Limb (tissue), 2 donors: Measurements from ENCODE around the gene CBL.

Experiments used
- DNase-seq, 2 donors: peaks; one replicate each; pipeline ENCODE4 v3.0.0-alpha.2; 2016; ENCODE audit errors: extremely low spot score in 2 of 2

Gene CBL

GRCh38 chr11:119330237-119330636 lies 124.1 kb downstream of the CBL start:
- DNase-seq: no peak

- no peak for DNase-seq
Measured at GRCh38 chr11:119332111-119332765, 126.1 kb downstream of the CBL start.

- peak; percentile 95 to 98 for DNase-seq
Measured at GRCh38 chr11:119334174-119334930, 128.2 kb downstream of the CBL start, which contains the start of gene RNF26. TSS of gene RNF26 (plus strand) at chr11:119334527. CDS start at chr11:119335123, 596 bp downstream.

GRCh38 chr11:119335091-119335654 lies 129.0 kb downstream of the CBL start:
- DNase-seq: peak in 1 of 2 donors; percentile 25

- peak in 1 of 2 donors; percentile 27 for DNase-seq
Measured at GRCh38 chr11:119335655-119336543, 129.8 kb downstream of the CBL start.

- peak in 1 of 2 donors; percentile 28 for DNase-seq
Measured at GRCh38 chr11:119336744-119337469, 130.8 kb downstream of the CBL start.

- DNase-seq: peak in 1 of 2 donors; percentile 74
Measured at GRCh38 chr11:119337581-119338317, 131.6 kb downstream of the CBL start.

- peak; percentile 84 to 88 for DNase-seq
Measured at GRCh38 chr11:119338318-119338890, 132.3 kb downstream of the CBL start.

GRCh38 chr11:119338965-119339588 lies 132.9 kb downstream of the CBL start:
- DNase-seq: peak in 1 of 2 donors; percentile 51

GRCh38 chr11:119339589-119340334 lies 133.6 kb downstream of the CBL start:
- peak; percentile 77 to 87 for DNase-seq

- peak; percentile 86 to 89 for DNase-seq
Measured at GRCh38 chr11:119340335-119341221, 134.4 kb downstream of the CBL start, which contains the start of gene C1QTNF5. TSS of gene C1QTNF5 (minus strand) at chr11:119340883. CDS start at chr11:119340397, 486 bp downstream.

GRCh38 chr11:119341222-119342022 lies 135.3 kb downstream of the CBL start:
- peak in 1 of 2 donors; percentile 40 for DNase-seq

- peak in 1 of 2 donors; percentile 30 for DNase-seq
Measured at GRCh38 chr11:119342023-119342300, 135.8 kb downstream of the CBL start.

- DNase-seq: peak in 1 of 2 donors; percentile 45
Measured at GRCh38 chr11:119342362-119343130, 136.4 kb downstream of the CBL start.

GRCh38 chr11:119343726-119344125 lies 137.6 kb downstream of the CBL start:
- DNase-seq: no peak
